Endothelial cell of umbilical vein (primary cell): ENCODE measurements around the gene PERM1. TPM values are rescaled to one million over a fixed set of nuclear protein-coding genes. Genes with fewer than 3 reads are reported as not detected.

Experiments
- BruUV-seq: library from RNA; stranded (reverse); fragments of 400-500 nt; replicated peaks from 2 replicates; lab custom pipeline; 2021; lab: Mats Ljungman, UMichigan
- CTCF ChIA-PET: fragments of 300-600, 350-600 bp; sonication (Branson Sonifier 250); formaldehyde crosslinking; loops from one replicate; lab custom pipeline; 2021; ENCODE audit warnings: antibody characterized with exemption, inconsistent platforms; lab: Charles Lee
- POLR2A ChIA-PET: fragments of 300-600, 350-600 bp; sonication (Branson Sonifier 250); formaldehyde crosslinking; loops from one replicate; lab custom pipeline; 2021; ENCODE audit warnings: antibody characterized with exemption, inconsistent platforms; lab: Charles Lee
- DNase-seq: peaks from one replicate; pipeline ENCODE4 v3.0.0-alpha.2; 2011; ENCODE audit warnings: low read depth, low spot score
- FAIRE-seq: peaks from 2 replicates; lab custom pipeline; 2011; peaks lifted over from hg19 to GRCh38; lab: Jason Lieb, UNC
- H2AFZ ChIP-seq: 2 replicates; pipeline ENCODE4 v1.6.0; 2012; ENCODE audit warnings: low read depth, low read length, control low read depth, inconsistent platforms
- H3K27ac ChIP-seq: 2 replicates; pipeline ENCODE4 v1.5.1; 2011; ENCODE audit warnings: low read depth, mild to moderate bottlenecking, control low read depth, low read length, moderate library complexity; ENCODE audit not compliant: insufficient read depth
- H3K27me3 ChIP-seq, 2 experiments: 2 replicates each; pipeline versions ENCODE4 v1.6.0 to v1.6.1; 2011; ENCODE audit warnings: low read length in 2 of 2, mixed read lengths in 1 of 2; ENCODE audit not compliant: control insufficient read depth in 2 of 2, insufficient read depth in 2 of 2
- H3K36me3 ChIP-seq, 2 experiments: 2 replicates in 1 of 2; 3 replicates in 1 of 2; pipeline ENCODE4 v1.5.1; 2011; ENCODE audit warnings: low read length in 2 of 2, mild to moderate bottlenecking in 1 of 2, moderate library complexity in 1 of 2; ENCODE audit not compliant: control insufficient read depth in 2 of 2, insufficient read depth in 2 of 2; ENCODE audit errors: extremely low read depth in 1 of 2
- H3K4me1 ChIP-seq: 3 replicates; pipeline ENCODE4 v1.5.1; 2011; ENCODE audit warnings: mild to moderate bottlenecking, low read length; ENCODE audit not compliant: control insufficient read depth, insufficient read depth; ENCODE audit errors: extremely low read depth
- H3K4me2 ChIP-seq: 2 replicates; pipeline ENCODE4 v1.6.1; 2011; ENCODE audit warnings: low read length, control low read depth, mixed read lengths; ENCODE audit not compliant: insufficient read depth
- H3K4me3 ChIP-seq, 3 experiments: fragments of 200-600 bp in 1 of 3; sonication (generic), shearing (Covaris generic) in 1 of 3; replicated peaks in 1 of 3; 2 replicates each; pipeline ENCODE4 v1.5.1; 2011 to 2016; ENCODE audit warnings: control low read depth in 3 of 3, low read length in 3 of 3, mild to moderate bottlenecking in 2 of 3, inconsistent platforms in 1 of 3, low read depth in 1 of 3, moderate library complexity in 1 of 3; ENCODE audit not compliant: insufficient read depth in 1 of 3
- H3K79me2 ChIP-seq: 2 replicates; pipeline ENCODE4 v1.6.0; 2012; ENCODE audit warnings: low read length, inconsistent platforms; ENCODE audit not compliant: control insufficient read depth, insufficient read depth
- H3K9ac ChIP-seq: replicated peaks from 2 replicates; pipeline ENCODE3; 2011; ENCODE audit warnings: low read length, control low read depth; ENCODE audit not compliant: insufficient read depth; ENCODE audit errors: extremely low read depth
- H3K9me1 ChIP-seq: replicated peaks from 3 replicates; pipeline ENCODE4 v1.6.0; 2011; ENCODE audit warnings: mild to moderate bottlenecking, low read length; ENCODE audit not compliant: control insufficient read depth, insufficient read depth; ENCODE audit errors: extremely low read depth
- H3K9me3 ChIP-seq: replicated peaks from 2 replicates; pipeline ENCODE4 v1.5.1; 2012; ENCODE audit warnings: low read length, inconsistent platforms; ENCODE audit not compliant: control insufficient read depth, insufficient read depth
- H4K20me1 ChIP-seq: replicated peaks from 2 replicates; pipeline ENCODE3; 2011; ENCODE audit warnings: mild to moderate bottlenecking, low read length; ENCODE audit not compliant: control insufficient read depth, insufficient read depth; ENCODE audit errors: extremely low read depth
- CTCF ChIP-seq, 2 donors: IDR thresholded peaks; 1 replicate in 1 of 2; 2 replicates in 1 of 2; pipeline ENCODE4 v1.5.1; 2011; ENCODE audit warnings: low read length in 2 of 2, mild to moderate bottlenecking in 2 of 2, moderate library complexity in 2 of 2, control low read depth in 1 of 2, inconsistent platforms in 1 of 2, low read depth in 1 of 2; ENCODE audit not compliant: insufficient read depth in 1 of 2; ENCODE audit errors: extremely low read depth in 1 of 2
- EZH2 ChIP-seq: IDR thresholded peaks from 2 replicates; pipeline ENCODE4 v1.6.1; 2012; ENCODE audit warnings: borderline replicate concordance, low read depth, mild to moderate bottlenecking, moderate library complexity, low read length, inconsistent platforms; ENCODE audit not compliant: severe bottlenecking
- FOS ChIP-seq: IDR thresholded peaks from 2 replicates; pipeline ENCODE4 v1.6.1; 2011; ENCODE audit warnings: mild to moderate bottlenecking, low read length, moderate library complexity, borderline replicate concordance; ENCODE audit not compliant: insufficient read depth
- GATA2 ChIP-seq: IDR thresholded peaks from 2 replicates; pipeline ENCODE4 v1.7.0; 2011; ENCODE audit warnings: low read depth, mild to moderate bottlenecking, moderate library complexity, mixed read lengths, low read length; ENCODE audit not compliant: insufficient read length, insufficient read depth
- JUN ChIP-seq: IDR thresholded peaks from 2 replicates; pipeline ENCODE4 v1.6.1; 2011; ENCODE audit warnings: borderline replicate concordance, low read depth; ENCODE audit not compliant: insufficient read length, insufficient read depth
- MAX ChIP-seq: IDR thresholded peaks from 2 replicates; pipeline ENCODE4 v1.6.1; 2011; ENCODE audit not compliant: insufficient read depth, insufficient read length
- MYC ChIP-seq: IDR thresholded peaks from one replicate; pipeline ENCODE4 v1.6.1; 2011; ENCODE audit warnings: mild to moderate bottlenecking, low read depth, low read length
- POLR2A ChIP-seq: IDR thresholded peaks from 2 replicates; pipeline ENCODE4 v1.6.1; 2012; ENCODE audit warnings: low read depth, mild to moderate bottlenecking, control low read depth, low read length
- POLR2AphosphoS5 ChIP-seq: IDR thresholded peaks from 2 replicates; pipeline ENCODE4 v1.6.1; 2012; ENCODE audit warnings: low read depth, mild to moderate bottlenecking, control low read depth, low read length, moderate library complexity; ENCODE audit not compliant: insufficient read depth
- dilution Hi-C: fragments of 300-500 bp; cut with MboI; formaldehyde crosslinking; loops from one replicate; pipeline ENCODE4 v1.15.0; 2019; ENCODE audit warnings: low sequenced_read_pairs; ENCODE audit not compliant: extremely low pct_ligation_motif_present
- intact Hi-C: fragments of 100-400 bp; cut with micrococcal nuclease; formaldehyde crosslinking; loops from one replicate; pipeline ENCODE4 v1.10.0; 2022
- polyA plus RNA-seq, 4 experiments: library from polyadenylated mRNA; depleted of rRNA in 3 of 4; stranded (reverse) in 3 of 4; unstranded in 1 of 4; fragments of >200 nt; gene quantifications; 2 replicates each; pipeline versions ENCODE4 v1.2.1 to v1.2.3, GENCODE V29; 2011 to 2012; ENCODE audit warnings: missing spikeins in 1 of 4
- total RNA-seq: library from RNA; stranded (reverse); gene quantifications from 2 replicates; pipeline ENCODE4 v1.2.3, GENCODE V29; 2021

The PERM1 gene
- total and polyA plus RNA-seq, 2 donors (not counting 3 experiments of a cell fraction or from before 2014, with no cell fraction given): not detected

GRCh38 chr1:932776-933602, 48.9 kb downstream of the PERM1 start:
- ChIA-PET POLR2A (no interaction called here), CTCF (interaction anchor here (1.5 kb wide), 1 partner anchor 9 kb away, joined by 5 read pairs; no protein-coding TSS in a partner anchor)
- no peak for TF ChIP-seq MYC
- no peak for TF ChIP-seq POLR2A
- no peak for TF ChIP-seq FOS
- no peak for TF ChIP-seq EZH2
- TF ChIP-seq CTCF (IDR thresholded peaks at IDR 0.05; ENCODE audit: extremely low read depth in 1 of 2, insufficient read depth in 1 of 2, low read depth in 1 of 2, low read length in 2 of 2): no peak
- no peak for TF ChIP-seq GATA2
- no peak for TF ChIP-seq POLR2AphosphoS5
- no peak for TF ChIP-seq JUN
- no peak for TF ChIP-seq MAX
- Histone ChIP-seq H3K27me3 (peaks cover 12 to 14% of the 10 kb centered on the region in 2 experiments), H3K9ac (no peak overlapping the region), H2AFZ (no peak overlapping the region), H4K20me1 (no peaks in the 10 kb centered on the region), H3K4me1 (no peaks in the 10 kb centered on the region), H3K36me3 (no peaks in the 10 kb centered on the region), H3K27ac (no peak overlapping the region), H3K4me2 (no peak overlapping the region), H3K9me1 (no peaks in the 10 kb centered on the region), H3K4me3 (no peak overlapping the region), H3K79me2 (no peaks in the 10 kb centered on the region), H3K9me3 (no peaks in the 10 kb centered on the region)
- no TSS peak for BruUV-seq
- dilution Hi-C loops: no loop called here
- intact Hi-C loops: no loop called here
- FAIRE-seq (no peak), DNase-seq (no peak)
